ENCODE measurements around the gene TASOR2. TPM values are rescaled to one million over a fixed set of nuclear protein-coding genes. Genes with fewer than 3 reads are reported as not detected.
A peak's percentile ranks its signal among the peaks of the same experiment; 100 is the strongest.

The TASOR2 gene
- total and polyA plus RNA-seq, 4 experiments from 2014 or later: 4.8 to 85.7 (median 42.5) TPM

- Histone ChIP-seq H3K27me3 (ENCODE audit: insufficient read depth, low read length) (no peaks in the 10 kb centered on the region), H3K4me1 (ENCODE audit: insufficient read depth, low read length) (peaks cover 3% of the 10 kb centered on the region), H3K4me3 (ENCODE audit: low read length in 2 of 2) (no peak overlapping the region), H3K36me3 (ENCODE audit: insufficient read depth, low read length) (peaks cover 34% of the 10 kb centered on the region), H3K27ac (ENCODE audit: low read depth, low read length) (no peak overlapping the region), H3K9me3 (ENCODE audit: control insufficient read depth in 1 of 2, low read length in 2 of 2) (no peaks in the 10 kb centered on the region)
- CTCF ChIA-PET (ENCODE audit: partially characterized antibody): no interaction called here
- POLR2A ChIA-PET (ENCODE audit: partially characterized antibody): no interaction called here
- Mint-ChIP-seq H3K36me3 (peaks cover 44 to 55% of the 10 kb centered on the region in 2 donors), H3K4me3 (no peak overlapping the region), H3K27ac (peak overlapping the region in 1 of 7 donors; percentile 60), H3K4me1 (peaks cover 5 to 17% (median 13%) of the 10 kb centered on the region in 4 donors), H3K9me3 (no peaks in the 10 kb centered on the region), H3K27me3 (no peaks in the 10 kb centered on the region)
- intact Hi-C loops (cut with micrococcal nuclease): loop anchor here (5.0 kb wide), 1 partner anchor 1014 kb away; no protein-coding TSS in a partner anchor
- no peak for DNase-seq
Measured at GRCh38 chr10:5723692-5724091, 39.1 kb downstream of the TASOR2 start.

- CTCF ChIA-PET (ENCODE audit: partially characterized antibody): no interaction called here
- H3K27ac ChIP-seq (ENCODE audit: low read depth, low read length): no peak overlapping the region
- Mint-ChIP-seq H3K4me1 (peaks cover 5 to 20% (median 12%) of the 10 kb centered on the region in 4 donors), H3K9me3 (peaks cover 0 to 1% (median 0%) of the 10 kb centered on the region in 8 donors), H3K27me3 (no peaks in the 10 kb centered on the region), H3K27ac (peak overlapping the region in 1 of 7 donors; percentile 73), H3K4me3 (no peak overlapping the region), H3K36me3 (peaks cover 45 to 74% of the 10 kb centered on the region in 2 donors)
- no peak overlapping the region for H3K4me3 ChIP-seq (ENCODE audit: low read length in 2 of 2)
- no peaks in the 10 kb centered on the region for H3K4me1 ChIP-seq (ENCODE audit: insufficient read depth, low read length)
- H3K36me3 ChIP-seq (ENCODE audit: insufficient read depth, low read length): peaks cover 46% of the 10 kb centered on the region
- intact Hi-C loops (cut with micrococcal nuclease): no loop called here
- H3K27me3 ChIP-seq (ENCODE audit: insufficient read depth, low read length): no peaks in the 10 kb centered on the region
- DNase-seq: no peak
- POLR2A ChIA-PET (ENCODE audit: partially characterized antibody): no interaction called here
- no peaks in the 10 kb centered on the region for H3K9me3 ChIP-seq (ENCODE audit: control insufficient read depth in 1 of 2, low read length in 2 of 2)
Measured at GRCh38 chr10:5730766-5731165, 46.1 kb downstream of the TASOR2 start.

GRCh38 chr10:5731559-5731958, 46.9 kb downstream of the TASOR2 start:
- Mint-ChIP-seq H3K4me1 (peaks cover 6 to 20% (median 12%) of the 10 kb centered on the region in 4 donors), H3K27ac (peak overlapping the region in 4 of 7 donors; percentile 22 to 59 (median 36)), H3K27me3 (no peaks in the 10 kb centered on the region), H3K9me3 (peaks cover 0 to 1% (median 0%) of the 10 kb centered on the region in 8 donors), H3K4me3 (no peak overlapping the region), H3K36me3 (peaks cover 41 to 69% of the 10 kb centered on the region in 2 donors)
- CTCF ChIA-PET (ENCODE audit: partially characterized antibody): no interaction called here
- Histone ChIP-seq H3K27ac (ENCODE audit: low read depth, low read length) (no peak overlapping the region), H3K27me3 (ENCODE audit: insufficient read depth, low read length) (no peaks in the 10 kb centered on the region), H3K4me1 (ENCODE audit: insufficient read depth, low read length) (no peaks in the 10 kb centered on the region), H3K36me3 (ENCODE audit: insufficient read depth, low read length) (peaks cover 44% of the 10 kb centered on the region), H3K9me3 (ENCODE audit: control insufficient read depth in 1 of 2, low read length in 2 of 2) (no peaks in the 10 kb centered on the region), H3K4me3 (ENCODE audit: low read length in 2 of 2) (no peak overlapping the region)
- DNase-seq: no peak
- intact Hi-C loops (cut with micrococcal nuclease): no loop called here
- POLR2A ChIA-PET (ENCODE audit: partially characterized antibody): no interaction called here

DNA sequence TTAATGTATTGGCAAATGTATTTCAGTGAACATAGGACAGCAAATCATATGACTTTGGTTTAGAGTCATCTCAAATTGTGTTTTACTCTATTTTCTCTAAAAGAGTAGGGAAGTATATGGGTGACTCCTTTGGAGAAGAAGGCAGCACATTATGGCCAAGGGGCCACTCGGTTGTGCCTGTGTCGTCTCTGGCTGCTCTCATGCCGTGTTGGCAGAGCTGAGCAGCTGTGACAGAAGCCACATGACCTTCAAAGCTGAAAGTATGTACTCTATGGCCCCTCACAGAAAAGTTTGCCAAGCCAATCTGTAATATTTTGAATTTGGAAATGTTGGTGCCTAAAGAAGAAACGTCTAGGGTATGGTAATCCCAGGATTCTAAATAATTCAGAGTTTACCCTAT, 47.5 kb downstream of the TASOR2 start:
- intact Hi-C loops (cut with micrococcal nuclease): no loop called here
- H3K4me1 ChIP-seq (ENCODE audit: insufficient read depth, low read length): no peaks in the 10 kb centered on the region
- H3K36me3 Mint-ChIP-seq: peaks cover 40 to 67% of the 10 kb centered on the region in 2 donors
- H3K9me3 ChIP-seq (ENCODE audit: control insufficient read depth in 1 of 2, low read length in 2 of 2): no peaks in the 10 kb centered on the region
- no peaks in the 10 kb centered on the region for H3K27me3 Mint-ChIP-seq
- H3K27me3 ChIP-seq (ENCODE audit: insufficient read depth, low read length): no peaks in the 10 kb centered on the region
- no peak overlapping the region for H3K27ac ChIP-seq (ENCODE audit: low read depth, low read length)
- no peak for DNase-seq
- CTCF ChIA-PET (ENCODE audit: partially characterized antibody): no interaction called here
- POLR2A ChIA-PET (ENCODE audit: partially characterized antibody): no interaction called here
- H3K36me3 ChIP-seq (ENCODE audit: insufficient read depth, low read length): peaks cover 38% of the 10 kb centered on the region
- H3K4me3 Mint-ChIP-seq: no peak overlapping the region
- no peak overlapping the region for H3K4me3 ChIP-seq (ENCODE audit: low read length in 2 of 2)
- H3K4me1 Mint-ChIP-seq: peaks cover 9 to 21% (median 13%) of the 10 kb centered on the region in 4 donors
- H3K27ac Mint-ChIP-seq: peak overlapping the region in 5 of 7 donors; percentile 6 to 59 (median 18)
- H3K9me3 Mint-ChIP-seq: peaks cover 0 to 1% (median 0%) of the 10 kb centered on the region in 8 donors

Other genes starting within 250 kb of the TASOR2 start
- not detected for gene CALML5, start 185.3 kb upstream of the TASOR2 start, total RNA-seq
- not detected for gene CALML5, start 185.3 kb upstream of the TASOR2 start, polyA plus RNA-seq
- gene CALML3, start 159.9 kb upstream of the TASOR2 start, total RNA-seq: not detected
- not detected for gene CALML3, start 159.9 kb upstream of the TASOR2 start, polyA plus RNA-seq
- 10 to 100 TPM; 15.4 to 18.5 TPM for gene ASB13, start 18.2 kb upstream of the TASOR2 start, total RNA-seq
- gene ASB13, start 18.2 kb upstream of the TASOR2 start, polyA plus RNA-seq: 10 to 100 TPM; 15.9 to 16.9 TPM
- 100 to 1,000 TPM; 137 to 140 TPM for gene GDI2, start 128.6 kb downstream of the TASOR2 start, total RNA-seq
- gene GDI2, start 128.6 kb downstream of the TASOR2 start, polyA plus RNA-seq: 100 to 1,000 TPM; 193 to 248 TPM
- 1 to 10 TPM; 6.6 to 8.4 TPM for gene ANKRD16, start 205.1 kb downstream of the TASOR2 start, total RNA-seq
- gene ANKRD16, start 205.1 kb downstream of the TASOR2 start, polyA plus RNA-seq: 1 to 10 TPM; 1.5 to 4.1 TPM
- gene FBH1, start 205.4 kb downstream of the TASOR2 start, total RNA-seq: 10 to 100 TPM; 91.4 to 97.5 TPM
- gene FBH1, start 205.4 kb downstream of the TASOR2 start, polyA plus RNA-seq: 10 to 100 TPM; 71.1 to 75.8 TPM